K562 (cell line): ENCODE results near the gene GMEB1. TPM values are rescaled to one million over a fixed set of nuclear protein-coding genes. Genes with fewer than 3 reads are reported as not detected.

Experiments used
- ATAC-seq: fragments of 200-7000 bp; cut with Tn5 transposase; 3 replicates; pipeline ENCODE4 v1.9.1; 2020; ENCODE audit warnings: moderate library complexity
- BruUV-seq: library from RNA; stranded (reverse); fragments of 400-500 nt; replicated peaks from 2 replicates; lab custom pipeline; 2021; lab: Mats Ljungman, UMichigan
- CTCF ChIA-PET: fragments of 300-600 bp; formaldehyde crosslinking; extraction: SDS; loops from one replicate; lab custom pipeline; 2021; ENCODE audit warnings: low intra/inter-chr PET ratio; lab: Yijun Ruan, JAX
- POLR2A ChIA-PET: fragments of 300-600, 350-650 bp; sonication (Branson Sonifier 250); formaldehyde crosslinking; extraction: SDS; loops from one replicate; lab custom pipeline; 2021; ENCODE audit warnings: antibody characterized with exemption, inconsistent platforms; lab: Yijun Ruan, JAX
- DNase-seq, 4 experiments: peaks; one replicate each; pipeline versions ENCODE4 v3.0.0 to v3.0.0-alpha.2; 2011 to 2018; ENCODE audit warnings: low spot score in 3 of 4, mixed read lengths in 3 of 4; ENCODE audit errors: extremely low read depth in 1 of 4
- FAIRE-seq: peaks from 2 replicates; lab custom pipeline; 2011; peaks lifted over from hg19 to GRCh38; lab: Jason Lieb, UNC
- H2AFZ ChIP-seq: 2 replicates; pipeline ENCODE4 v1.6.0; 2011; ENCODE audit warnings: low read depth, low read length, control low read depth, inconsistent platforms
- H3K27ac ChIP-seq: fragments of 200-600 bp; 3 replicates; pipeline ENCODE4 v1.8.0; 2011; ENCODE audit warnings: low read depth, mild to moderate bottlenecking, control low read depth, inconsistent platforms, low read length, moderate library complexity, mixed read lengths; ENCODE audit errors: extremely low read depth
- H3K27me3 ChIP-seq, 2 experiments: fragments of 300-600 bp in 1 of 2; 2 replicates in 1 of 2; 3 replicates in 1 of 2; pipeline versions ENCODE4 v1.6.0 to v1.8.0; 2011; ENCODE audit warnings: inconsistent platforms in 2 of 2, low read length in 2 of 2, mild to moderate bottlenecking in 1 of 2, mixed read lengths in 1 of 2, moderate library complexity in 1 of 2; ENCODE audit not compliant: control insufficient read depth in 2 of 2, insufficient read depth in 2 of 2
- H3K36me3 ChIP-seq: fragments of 300-600 bp; 3 replicates; pipeline ENCODE4 v1.8.0; 2011; ENCODE audit warnings: mild to moderate bottlenecking, low read length, inconsistent platforms; ENCODE audit not compliant: control insufficient read depth, insufficient read depth
- H3K4me1 ChIP-seq, 2 experiments: fragments of 200-600 bp in 1 of 2; replicated peaks in 1 of 2; 2 replicates in 1 of 2; 3 replicates in 1 of 2; pipeline versions ENCODE4 v1.5.1 to v1.8.0; 2011; ENCODE audit warnings: inconsistent platforms in 2 of 2, low read length in 2 of 2, mild to moderate bottlenecking in 1 of 2, mixed read lengths in 1 of 2, moderate library complexity in 1 of 2; ENCODE audit not compliant: control insufficient read depth in 2 of 2, insufficient read depth in 2 of 2
- H3K4me2 ChIP-seq: 2 replicates; pipeline ENCODE4 v1.6.1; 2011; ENCODE audit warnings: low read length, control low read depth, inconsistent platforms, mixed read lengths; ENCODE audit not compliant: insufficient read depth
- H3K4me3 ChIP-seq: fragments of 200-600 bp; sonication (generic), shearing (Covaris generic); 2 replicates; pipeline ENCODE4 v1.5.1; 2016; ENCODE audit warnings: control low read depth, inconsistent platforms
- H3K79me2 ChIP-seq: fragments of 200-600 bp; 3 replicates; pipeline ENCODE4 v1.8.0; 2011; ENCODE audit warnings: low read length, inconsistent platforms; ENCODE audit not compliant: control insufficient read depth, insufficient read depth
- H3K9ac ChIP-seq, 2 experiments: 2 replicates each; pipeline versions ENCODE4 v1.6.0 to v1.6.1; 2011; ENCODE audit warnings: low read depth in 2 of 2, low read length in 2 of 2, control low read depth in 1 of 2, inconsistent platforms in 1 of 2, mild to moderate bottlenecking in 1 of 2, mixed read lengths in 1 of 2; ENCODE audit not compliant: insufficient read depth in 1 of 2
- H3K9me1 ChIP-seq: one replicate; pipeline ENCODE4 v1.6.0; 2011; ENCODE audit warnings: inconsistent platforms, mild to moderate bottlenecking, low read length, moderate library complexity; ENCODE audit not compliant: control insufficient read depth, insufficient read depth
- H3K9me3 ChIP-seq: replicated peaks from 2 replicates; pipeline ENCODE4 v1.5.1; 2011; ENCODE audit warnings: low read depth, low read length, inconsistent platforms; ENCODE audit not compliant: control insufficient read depth, insufficient read depth
- H4K20me1 ChIP-seq: replicated peaks from 2 replicates; pipeline ENCODE4 v1.6.1; 2011; ENCODE audit warnings: low read length, inconsistent platforms, mixed read lengths; ENCODE audit not compliant: control insufficient read depth, insufficient read depth
- E2F5 ChIP-seq: sonication (generic); formaldehyde crosslinking; IDR thresholded peaks from 2 replicates; pipeline ENCODE4 v1.8.0; 2022; ENCODE audit warnings: mild to moderate bottlenecking, missing genetic modification reagents
- FOXA1 ChIP-seq: fragments of 450-650 bp; IDR thresholded peaks from 2 replicates; pipeline ENCODE4 v1.6.1; 2016; ENCODE audit warnings: mild to moderate bottlenecking, borderline replicate concordance
- GATAD2B ChIP-seq: fragments of 450-650 bp; IDR thresholded peaks from 2 replicates; pipeline ENCODE4 v1.6.1; 2017; ENCODE audit warnings: mild to moderate bottlenecking, borderline replicate concordance
- NCOA2 ChIP-seq, 2 experiments: fragments of 450-650 bp; IDR thresholded peaks; 2 replicates each; pipeline ENCODE4 v1.6.1; 2018; ENCODE audit warnings: mild to moderate bottlenecking in 2 of 2, moderate library complexity in 1 of 2; ENCODE audit not compliant: partially characterized antibody in 2 of 2
- PKNOX1 ChIP-seq: fragments of 450-650 bp; IDR thresholded peaks from 2 replicates; pipeline ENCODE4 v1.6.1; 2016
- PYGO2 ChIP-seq: fragments of 450-650 bp; IDR thresholded peaks from 2 replicates; pipeline ENCODE4 v1.6.1; 2016; ENCODE audit warnings: mild to moderate bottlenecking, missing genetic modification characterization, moderate library complexity, missing compliant biosample characterization
- SIRT6 ChIP-seq: IDR thresholded peaks from one replicate; pipeline ENCODE4 v1.6.1; 2012; ENCODE audit warnings: low read depth, mild to moderate bottlenecking, control low read depth, inconsistent platforms, low read length, moderate library complexity
- ZNF584 ChIP-seq: fragments of 200-800 bp; sonication (Bioruptor generic); IDR thresholded peaks from 2 replicates; pipeline ENCODE4 v1.6.1; 2016; ENCODE audit warnings: low read depth, mild to moderate bottlenecking, missing genetic modification characterization, missing compliant biosample characterization
- WGBS: fragments of 100-300 bp; shearing (Covaris generic); methylation state at CpG from one replicate; pipeline ENCODE4 v1.1.6; 2016; ENCODE audit warnings: low coverage, mixed read lengths; ENCODE audit not compliant: insufficient coverage; ENCODE audit errors: missing lambda C conversion rate; 5-methylcytosine and 5-hydroxymethylcytosine counted together
- in situ Hi-C: fragments of 300-500 bp; cut with MboI; formaldehyde crosslinking; loops from 4 replicates; pipeline ENCODE4 v1.15.0; 2018; ENCODE audit warnings: inconsistent platforms, mixed read lengths
- intact Hi-C: fragments of 100-400 bp; cut with micrococcal nuclease; formaldehyde crosslinking; loops from 2 replicates; pipeline ENCODE4 v1.14.2; 2022
- polyA plus RNA-seq, 8 experiments: library from polyadenylated mRNA; depleted of rRNA in 4 of 8; stranded (reverse) in 5 of 8; unstranded in 3 of 8; fragments of >200 nt; fragmentation: Nextera tagmentation in 2 of 8; fragmentation: Illumina TruSeq in 1 of 8; extraction: Ambion mirVana in 2 of 8; extraction: Trizol in 1 of 8; gene quantifications; 2 replicates each; pipeline versions ENCODE4 v1.2.1 to v1.2.3, GENCODE V29; 2011 to 2014; ENCODE audit warnings: inconsistent platforms in 1 of 8, missing spikeins in 1 of 8
- total RNA-seq, 7 experiments: library from RNA; depleted of rRNA in 6 of 7; stranded (reverse); fragments of >200 nt in 6 of 7; fragmentation: Illumina TruSeq in 2 of 7; extraction: Trizol in 2 of 7; gene quantifications; 2 replicates each; pipeline versions ENCODE4 v1.2.1 to v1.2.3, GENCODE V29; 2011 to 2021; ENCODE audit warnings: low replicate concordance in 1 of 7

Gene GMEB1
- total and polyA plus RNA-seq, 9 of the 15 experiments (the other 6 are each of a cell fraction or from before 2014, with no cell fraction given) = 6.6 to 17.5 (median 8.5) TPM

DNA sequence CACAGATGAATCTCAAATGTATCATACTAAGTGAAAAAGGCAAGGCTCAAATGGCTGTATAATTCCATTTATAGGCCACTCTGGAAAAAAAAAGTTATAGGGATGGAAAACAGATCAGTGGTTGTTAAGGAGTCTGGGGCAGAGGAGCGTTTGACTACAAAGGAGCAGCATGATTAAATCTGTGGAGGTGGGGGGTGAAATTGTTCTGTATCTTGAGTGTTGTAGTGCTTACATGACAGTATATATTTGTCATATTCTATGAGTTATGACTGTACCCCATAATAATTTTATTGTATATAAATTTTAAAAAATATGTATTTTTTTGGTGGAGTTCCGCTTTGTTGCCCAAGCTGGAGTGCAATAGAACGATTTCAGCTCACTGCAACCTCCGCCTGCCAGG, 36.0 kb upstream of the GMEB1 start:
- H4K20me1 ChIP-seq = no peaks in the 10 kb centered on the region
- H3K36me3 ChIP-seq = peaks cover 9% of the 10 kb centered on the region; the same call in 2 of the 3 replicates
- no peaks in the 10 kb centered on the region; a peak in 2 of 5 replicates for H3K4me1 ChIP-seq
- ChIA-PET POLR2A (interaction anchor here (0.6 to 1.8 kb wide), 2 partner anchors 16 to 123 kb away, joined by 3 to 7 read pairs; partner anchors contain the start of gene RNU11), CTCF (no interaction called here)
- no peaks in the 10 kb centered on the region for H3K9me1 ChIP-seq
- H3K4me3 ChIP-seq = no peak overlapping the region
- DNase-seq = no peak
- ATAC-seq = no peak
- no peak overlapping the region for H3K27ac ChIP-seq
- no peak overlapping the region for H3K4me2 ChIP-seq
- no peaks in the 10 kb centered on the region for H3K9me3 ChIP-seq
- H2AFZ ChIP-seq = no peak overlapping the region
- no peak for FAIRE-seq
- intact Hi-C loops = no loop called here
- H3K27me3 ChIP-seq = no peaks in the 10 kb centered on the region
- H3K79me2 ChIP-seq = peaks cover 8% of the 10 kb centered on the region; the same call in 1 of the 3 replicates
- H3K9ac ChIP-seq = no peak overlapping the region
- in situ Hi-C loops = no loop called here
- no TSS peak for BruUV-seq
- no peak for TF ChIP-seq GATAD2B
- TF ChIP-seq E2F5 (CRISPR knock-in tag) = no peak
- TF ChIP-seq PYGO2 (tag) = no peak
- no peak for TF ChIP-seq SIRT6
- no peak for TF ChIP-seq ZNF584 (CRISPR knock-in tag)
- no peak for TF ChIP-seq PKNOX1
- no peak for TF ChIP-seq NCOA2 (IDR thresholded peaks at IDR 0.05; ENCODE audit: partially characterized antibody in 2 of 2)
- no peak for TF ChIP-seq FOXA1
- TF ChIP-seq, all 486 proteins: peak for 0
- 88% methylated on average over 4 of the region's 4 CpGs for WGBS
